HepG2 (cell line): ENCODE measurements around the gene HEATR5B. TPM values are rescaled to one million over a fixed set of nuclear protein-coding genes. Genes with fewer than 3 reads are reported as not detected.

ENCODE experiments used
- ARNTL ChIP-seq: sonication (generic); formaldehyde crosslinking; IDR thresholded peaks from 2 replicates; pipeline ENCODE4 v1.4.0; 2020; ENCODE audit warnings: mild to moderate bottlenecking, missing genetic modification reagents
- CERS6 ChIP-seq: sonication (generic); formaldehyde crosslinking; IDR thresholded peaks from 2 replicates; pipeline ENCODE4 v1.5.0; 2020; ENCODE audit warnings: missing genetic modification reagents
- DNMT1 ChIP-seq: sonication (generic); formaldehyde crosslinking; IDR thresholded peaks from 2 replicates; pipeline ENCODE4 v1.5.1; 2020; ENCODE audit warnings: mild to moderate bottlenecking, missing genetic modification reagents
- FLYWCH1 ChIP-seq: sonication (generic); formaldehyde crosslinking; IDR thresholded peaks from 2 replicates; pipeline ENCODE4 v1.8.1; 2023; ENCODE audit warnings: mild to moderate bottlenecking, missing genetic modification reagents
- HHEX ChIP-seq: IDR thresholded peaks from 2 replicates; pipeline ENCODE4 v1.6.1; 2016; ENCODE audit warnings: control low read depth
- HOXA7 ChIP-seq: sonication (generic); formaldehyde crosslinking; IDR thresholded peaks from 2 replicates; pipeline ENCODE4 v1.8.1; 2022; ENCODE audit warnings: mild to moderate bottlenecking, missing genetic modification reagents, moderate library complexity
- KAT2B ChIP-seq: fragments of 150-350 bp; IDR thresholded peaks from 2 replicates; pipeline ENCODE4 v1.6.1; 2014; ENCODE audit warnings: low read depth, low read length, borderline replicate concordance
- MBNL3 ChIP-seq: fragments of 250-450 bp; sonication (Bioruptor Pico); conservative IDR thresholded peaks from 2 replicates; pipeline ENCODE4 v1.8.0; 2022; ENCODE audit warnings: mild to moderate bottlenecking, inconsistent platforms
- MEIS2 ChIP-seq: sonication (generic); formaldehyde crosslinking; IDR thresholded peaks from 2 replicates; pipeline ENCODE4 v1.9.0; 2021; ENCODE audit warnings: mild to moderate bottlenecking, missing genetic modification reagents
- NR3C1 ChIP-seq: sonication (generic); formaldehyde crosslinking; IDR thresholded peaks from 2 replicates; pipeline ENCODE4 v1.4.0; 2020; ENCODE audit warnings: missing genetic modification reagents
- POGZ ChIP-seq: sonication (generic); formaldehyde crosslinking; IDR thresholded peaks from 2 replicates; pipeline ENCODE4 v1.4.0; 2020; ENCODE audit warnings: mild to moderate bottlenecking, missing genetic modification reagents
- REPIN1 ChIP-seq: sonication (generic); formaldehyde crosslinking; IDR thresholded peaks from 2 replicates; pipeline ENCODE4 v1.8.0; 2022; ENCODE audit warnings: missing genetic modification reagents, low read depth, mild to moderate bottlenecking, borderline replicate concordance
- REXO4 ChIP-seq: sonication (generic); formaldehyde crosslinking; IDR thresholded peaks from 2 replicates; pipeline ENCODE4 v1.8.0; 2022; ENCODE audit warnings: missing genetic modification reagents, mild to moderate bottlenecking, borderline replicate concordance
- RXRA ChIP-seq: sonication (generic); formaldehyde crosslinking; IDR thresholded peaks from 2 replicates; pipeline ENCODE4 v1.5.1; 2020; ENCODE audit warnings: missing genetic modification reagents
- SETDB1 ChIP-seq: sonication (generic); formaldehyde crosslinking; IDR thresholded peaks from 2 replicates; pipeline ENCODE4 v1.5.1; 2020; ENCODE audit warnings: missing genetic modification reagents, mild to moderate bottlenecking, borderline replicate concordance
- SMARCE1 ChIP-seq: fragments of 450-650 bp; IDR thresholded peaks from 2 replicates; pipeline ENCODE4 v1.6.1; 2017; ENCODE audit warnings: borderline replicate concordance
- SOX6 ChIP-seq, 2 experiments: fragments of 450-650 bp in 1 of 2; sonication (generic) in 1 of 2; formaldehyde crosslinking in 1 of 2; IDR thresholded peaks; 2 replicates each; pipeline versions ENCODE4 v1.4.0 to v1.6.1; 2017 to 2020; ENCODE audit warnings: antibody characterized with exemption in 1 of 2, mild to moderate bottlenecking in 1 of 2, missing genetic modification reagents in 1 of 2
- SP4 ChIP-seq: sonication (generic); formaldehyde crosslinking; IDR thresholded peaks from 2 replicates; pipeline ENCODE4 v1.8.1; 2023; ENCODE audit warnings: mild to moderate bottlenecking, missing genetic modification reagents
- TARDBP ChIP-seq: sonication (generic); formaldehyde crosslinking; IDR thresholded peaks from 2 replicates; pipeline ENCODE4 v1.8.0; 2022; ENCODE audit warnings: mild to moderate bottlenecking, missing genetic modification reagents
- TP53 ChIP-seq: sonication (generic); formaldehyde crosslinking; conservative IDR thresholded peaks from 2 replicates; pipeline ENCODE4 v1.4.0; 2020; ENCODE audit warnings: missing genetic modification reagents
- ZGPAT ChIP-seq: IDR thresholded peaks from 2 replicates; pipeline ENCODE4 v1.6.1; 2016; ENCODE audit warnings: mild to moderate bottlenecking
- ZMYM3 ChIP-seq: sonication (generic); formaldehyde crosslinking; IDR thresholded peaks from 2 replicates; pipeline ENCODE4 v1.5.1; 2020; ENCODE audit warnings: mild to moderate bottlenecking, missing genetic modification reagents
- ZNF251 ChIP-seq: sonication (generic); formaldehyde crosslinking; IDR thresholded peaks from 2 replicates; pipeline ENCODE4 v1.9.0; 2021; ENCODE audit warnings: mild to moderate bottlenecking, missing genetic modification reagents
- ZNF30 ChIP-seq: sonication (generic); formaldehyde crosslinking; IDR thresholded peaks from 2 replicates; pipeline ENCODE4 v1.5.0; 2020; ENCODE audit warnings: mild to moderate bottlenecking, missing genetic modification reagents
- ZNF484 ChIP-seq: sonication (generic); formaldehyde crosslinking; IDR thresholded peaks from 2 replicates; pipeline ENCODE4 v1.5.1; 2020; ENCODE audit warnings: mild to moderate bottlenecking, low read depth, missing genetic modification reagents, borderline replicate concordance
- ZNF546 ChIP-seq: sonication (generic); formaldehyde crosslinking; conservative IDR thresholded peaks from 2 replicates; pipeline ENCODE4 v1.8.1; 2023; ENCODE audit warnings: mild to moderate bottlenecking, missing genetic modification reagents
- ZNF549 ChIP-seq: sonication (generic); formaldehyde crosslinking; IDR thresholded peaks from 2 replicates; pipeline ENCODE4 v1.5.0; 2020; ENCODE audit warnings: missing genetic modification reagents
- ZNF619 ChIP-seq: sonication (generic); formaldehyde crosslinking; IDR thresholded peaks from 2 replicates; pipeline ENCODE4 v1.4.0; 2020; ENCODE audit warnings: mild to moderate bottlenecking, missing genetic modification reagents
- ZNF720 ChIP-seq: sonication (generic); formaldehyde crosslinking; IDR thresholded peaks from 2 replicates; pipeline ENCODE4 v1.4.0; 2020; ENCODE audit warnings: missing genetic modification reagents
- ZSCAN21 ChIP-seq: sonication (generic); formaldehyde crosslinking; IDR thresholded peaks from 2 replicates; pipeline ENCODE4 v1.8.0; 2022; ENCODE audit warnings: mild to moderate bottlenecking, missing genetic modification reagents, moderate library complexity, borderline replicate concordance
- polyA plus RNA-seq, 8 experiments: library from polyadenylated mRNA; depleted of rRNA in 3 of 8; stranded (reverse) in 7 of 8; unstranded in 1 of 8; fragments of >200 nt; fragmentation: Illumina TruSeq in 4 of 8; extraction: Trizol in 4 of 8; gene quantifications; 2 replicates each; pipeline versions ENCODE4 v1.2.1 to v1.2.3, GENCODE V29; 2011 to 2016; ENCODE audit warnings: low read depth in 4 of 8, missing spikeins in 1 of 8, mixed read lengths in 1 of 8; ENCODE audit not compliant: insufficient read depth in 1 of 8
- total RNA-seq, 5 experiments: library from RNA; depleted of rRNA; stranded (reverse); fragments of >200 nt; fragmentation: Illumina TruSeq; extraction: Trizol; gene quantifications; 2 replicates each; pipeline ENCODE4 v1.2.3, GENCODE V29; 2016; ENCODE audit warnings: low read depth in 1 of 5

Gene HEATR5B
- total and polyA plus RNA-seq, 2 of the 13 experiments (the other 11 are each of a cell fraction or from before 2014, with no cell fraction given) = 12.7 to 16.3 TPM

- TF ChIP-seq SOX6 (IDR thresholded peaks at IDR 0.05) (no peak), SOX6 (CRISPR knock-in tag; IDR thresholded peaks at IDR 0.05) (peak; percentile 82), SMARCE1 (no peak), DNMT1 (CRISPR knock-in tag) (peak; percentile 81; the same call in 1 of the 2 replicates), SP4 (CRISPR knock-in tag) (peak; percentile 61), ZNF546 (CRISPR knock-in tag) (no peak), RXRA (CRISPR knock-in tag) (peak; percentile 51), TARDBP (no peak; the same call in none of the 2 replicates), REXO4 (CRISPR knock-in tag) (no peak), REPIN1 (CRISPR knock-in tag) (peak; percentile 79), ZNF251 (CRISPR knock-in tag) (0 out of 2 replicates have a peak, but pooled peaks have one; percentile 67), HHEX (CRISPR knock-in tag) (no peak), ZSCAN21 (CRISPR knock-in tag) (peak; percentile 58; the same call in 1 of the 2 replicates), ARNTL (CRISPR knock-in tag) (peak; percentile 41; the same call in 1 of the 2 replicates), NR3C1 (CRISPR knock-in tag) (0 out of 2 replicates have a peak, but pooled peaks have one; percentile 50), HOXA7 (CRISPR knock-in tag) (peak; percentile 39; the same call in 1 of the 2 replicates), MBNL3 (CRISPR knock-in tag) (no peak), MEIS2 (CRISPR knock-in tag) (peak; percentile 68), ZNF549 (CRISPR knock-in tag) (no peak), CERS6 (CRISPR knock-in tag) (no peak), KAT2B (no peak), ZNF484 (CRISPR knock-in tag) (peak; percentile 48; the same call in 1 of the 2 replicates), ZGPAT (CRISPR knock-in tag) (peak; percentile 81; the same call in 1 of the 2 replicates), ZMYM3 (0 out of 2 replicates have a peak, but pooled peaks have one; percentile 27), ZNF619 (CRISPR knock-in tag) (peak; percentile 87), FLYWCH1 (CRISPR knock-in tag) (no peak), TP53 (CRISPR knock-in tag) (no peak), ZNF30 (CRISPR knock-in tag) (no peak), POGZ (peak; percentile 77), SETDB1 (CRISPR knock-in tag) (no peak), ZNF720 (no peak)
These were observed at the start of gene HEATR5B, which contains the start of gene GPATCH11 (continued) for GRCh38 chr2:37083873-37084794.
